IPS DF 4.7 (cell line): ENCODE results near the gene EPB42.

ENCODE experiments used
- DNase-seq: peaks from one replicate; pipeline ENCODE4 v3.0.0-alpha.2; 2013; ENCODE audit warnings: low spot score; ENCODE audit errors: extremely low read depth

Gene EPB42

GRCh38 chr15:43220991-43221403 lies at the start of gene EPB42:
TSS of gene EPB42 (minus strand) at chr15:43221018. CDS start at chr15:43220825, 193 bp downstream.
- no peak for DNase-seq

DNA sequence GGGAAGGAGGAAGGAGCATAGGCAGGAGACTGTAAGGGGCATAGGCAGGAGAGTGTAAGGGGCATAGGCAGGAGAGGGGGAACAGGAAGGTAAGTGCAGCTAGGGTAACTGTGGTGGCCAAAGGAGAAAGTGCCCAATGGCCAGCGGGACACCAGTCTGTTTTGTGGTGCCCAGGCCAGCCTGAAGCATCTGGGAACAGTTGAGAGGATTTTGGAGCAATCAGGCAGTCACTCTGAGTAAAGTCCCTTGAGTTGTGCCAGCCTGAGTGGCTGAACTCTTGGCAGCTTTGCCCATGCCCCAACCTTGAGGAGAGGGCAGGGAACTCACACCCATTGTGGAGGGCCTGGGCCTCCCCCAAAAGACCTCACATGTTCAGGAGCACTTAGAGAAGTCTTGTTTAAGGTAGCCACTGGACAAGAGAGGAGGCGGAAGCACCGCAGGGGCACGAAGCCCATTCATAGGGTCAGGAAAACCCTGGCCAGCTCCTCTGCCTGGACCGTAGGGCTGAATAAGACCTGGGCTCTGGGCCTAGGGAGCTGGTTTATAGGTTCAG lies 49.4 kb upstream of the EPB42 start:
- no peak for DNase-seq

GRCh38 chr15:43268111-43269105 lies 47.6 kb upstream of the EPB42 start:
- no peak for DNase-seq

- DNase-seq = no peak
Observed at GRCh38 chr15:43267439-43267838, 46.6 kb upstream of the EPB42 start.

DNA sequence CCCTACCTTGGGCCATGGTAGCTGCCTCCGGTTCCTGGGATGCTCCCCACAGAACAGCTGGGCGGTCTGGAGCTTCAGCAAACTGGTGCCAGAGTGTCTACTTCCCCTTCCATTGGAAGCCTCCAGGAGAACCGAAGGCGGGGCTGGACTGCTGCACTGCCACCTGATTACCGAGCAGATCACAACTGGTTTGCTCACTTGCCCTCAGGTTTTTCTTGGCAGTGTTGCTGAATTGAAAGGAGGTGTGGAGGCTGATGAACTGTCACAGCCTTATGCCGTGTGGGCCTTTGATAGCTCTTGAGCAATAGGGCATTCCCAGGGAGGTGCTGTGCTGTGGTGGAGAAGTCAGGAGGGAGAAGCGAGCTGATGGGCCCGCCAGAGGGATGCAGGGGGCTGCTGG lies 46.0 kb upstream of the EPB42 start, which contains the start of gene TGM5:
Gene TGM5 (minus strand): TSS at position 95 of the 400 bp plus-strand sequence. CDS start 79 bp downstream, at position 16.
- DNase-seq = no peak

DNA sequence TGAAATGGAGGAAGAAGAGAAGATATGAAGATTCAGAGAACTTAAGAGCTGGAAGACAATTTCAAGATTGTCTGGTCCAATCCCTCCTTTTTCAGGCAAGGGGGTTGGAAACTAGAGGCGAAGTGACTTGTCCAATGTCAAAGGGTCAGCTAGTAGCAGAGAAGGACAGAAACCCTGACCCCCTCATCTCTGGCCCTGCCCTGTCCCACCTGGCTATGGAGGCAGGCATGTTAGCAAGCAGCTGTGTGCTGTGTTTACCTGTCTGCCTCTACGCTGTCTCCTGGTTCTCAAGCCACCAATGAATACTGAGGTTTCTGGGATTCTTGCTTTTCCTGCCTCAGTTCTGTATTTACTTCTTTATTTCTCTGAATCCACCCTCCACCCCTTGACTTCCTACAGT lies 45.6 kb upstream of the EPB42 start:
- DNase-seq = no peak

DNA sequence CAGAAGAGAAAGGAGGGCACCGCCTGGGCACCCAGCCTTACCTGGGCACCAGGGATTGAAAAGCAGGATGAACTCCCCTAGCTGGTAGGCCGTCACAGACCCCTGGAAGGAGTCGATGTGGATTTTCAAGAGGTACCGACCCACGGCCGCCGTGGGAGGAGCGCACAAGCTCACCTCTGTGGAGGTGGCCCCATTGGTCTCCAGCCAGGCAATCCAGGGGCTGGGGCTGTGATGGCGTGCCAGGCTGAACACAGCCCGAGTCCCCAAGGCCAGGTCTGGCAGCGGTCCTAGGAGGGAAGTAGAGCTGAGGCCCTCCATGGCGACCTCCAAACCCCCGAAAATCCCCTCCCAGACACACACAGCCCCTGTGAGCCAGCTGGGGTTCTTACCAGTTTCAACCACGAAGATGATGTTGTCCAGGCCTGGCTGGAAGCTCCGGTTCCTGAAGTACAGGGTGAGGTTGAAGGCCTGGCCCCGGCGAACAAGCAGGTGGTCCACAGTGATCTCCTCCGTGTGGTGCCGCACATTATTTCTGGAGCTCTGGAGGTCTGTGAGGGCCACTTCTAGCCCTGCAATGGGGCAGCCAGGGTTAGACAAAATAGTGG lies 39.3 kb upstream of the EPB42 start:
- no peak for DNase-seq

DNA sequence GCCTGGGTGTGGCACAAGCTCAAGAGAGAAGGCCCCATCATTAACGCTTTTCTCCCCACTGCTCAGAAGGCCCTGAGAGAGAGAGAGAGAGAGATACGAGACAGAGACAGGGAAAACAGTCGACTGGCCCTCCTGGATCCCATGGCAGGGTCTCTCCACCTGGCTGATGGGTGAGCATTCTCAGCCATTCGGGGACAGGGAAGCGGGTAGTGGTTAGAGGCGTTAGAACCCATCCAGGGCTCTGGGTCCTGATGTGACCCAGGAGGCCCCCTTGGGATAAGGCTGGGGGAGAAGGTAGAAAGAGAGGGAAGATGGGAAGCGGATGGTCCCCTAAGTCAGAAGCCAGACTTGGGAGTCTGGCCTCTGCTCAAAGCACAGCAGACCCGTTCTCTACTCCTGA lies 38.0 kb upstream of the EPB42 start:
- no peak for DNase-seq

GRCh38 chr15:43256341-43256740 lies 35.5 kb upstream of the EPB42 start:
- DNase-seq = no peak

DNA sequence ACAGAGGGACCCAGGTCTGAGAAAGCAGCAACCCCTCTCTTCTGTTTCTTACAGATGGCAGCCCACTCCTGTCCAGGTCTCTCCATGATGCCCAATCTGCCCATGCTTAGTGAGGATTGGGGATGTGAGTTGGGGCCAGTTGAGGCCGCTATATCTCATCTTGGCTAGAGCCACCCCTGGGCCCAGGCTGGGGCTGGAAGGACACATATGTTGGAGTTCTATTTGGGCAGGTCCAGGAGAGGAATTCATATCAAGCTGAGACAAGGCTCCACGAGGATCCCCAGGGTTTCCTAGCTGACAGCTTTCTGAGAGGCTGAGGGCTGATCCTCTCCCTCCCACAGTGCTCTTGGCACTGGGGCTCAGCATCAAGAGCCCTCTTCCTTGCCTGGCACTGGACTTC lies 34.6 kb upstream of the EPB42 start:
- DNase-seq = no peak

DNA sequence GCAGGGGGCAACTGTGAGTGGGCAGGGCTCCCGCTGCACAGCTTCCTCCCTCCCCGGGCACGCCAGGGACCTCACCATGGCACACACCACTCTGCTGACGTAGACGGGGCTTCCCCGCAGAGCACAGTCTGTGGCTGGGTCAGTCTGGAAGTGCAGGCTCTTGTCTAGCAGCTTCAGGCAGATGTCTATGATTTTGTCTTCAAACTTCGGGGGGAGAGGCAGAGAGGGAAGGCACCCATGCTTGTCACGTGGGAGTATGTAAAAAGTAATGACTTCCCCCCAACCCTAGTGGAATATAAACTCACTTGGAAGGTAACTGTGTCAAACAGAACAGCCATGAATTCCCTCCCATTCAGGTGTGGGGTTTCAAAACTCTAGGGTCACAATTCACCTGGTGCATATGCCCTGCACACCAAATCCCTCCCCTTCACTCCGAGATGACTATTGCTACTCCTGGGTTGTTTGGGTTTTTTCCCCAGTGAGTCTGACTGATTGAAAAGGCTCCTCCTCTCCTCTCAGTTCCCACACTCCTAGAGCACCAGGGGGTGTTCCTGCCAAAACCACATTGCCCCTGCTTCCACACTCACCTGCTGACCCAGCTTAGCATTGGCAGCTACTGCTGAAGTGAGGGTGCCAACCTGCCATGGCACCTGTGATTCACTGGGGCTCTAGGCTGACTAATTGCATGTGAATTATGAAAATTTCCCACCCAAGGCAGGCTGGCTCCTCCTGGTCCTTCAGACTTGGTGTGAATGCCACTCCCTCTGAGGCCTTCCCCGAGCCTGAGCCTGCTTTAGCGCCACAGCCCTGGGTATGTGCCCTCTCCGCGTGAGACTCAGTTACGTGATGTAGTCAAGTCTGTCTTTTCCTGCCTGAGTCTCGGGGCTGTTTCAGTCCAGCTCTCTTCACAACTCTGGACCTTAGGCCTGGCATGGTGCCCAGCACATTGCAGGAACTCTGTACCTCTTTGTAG lies 32.9 kb upstream of the EPB42 start:
- DNase-seq = no peak

- no peak for DNase-seq
Observed at GRCh38 chr15:43251871-43252250, 31.0 kb upstream of the EPB42 start.

DNA sequence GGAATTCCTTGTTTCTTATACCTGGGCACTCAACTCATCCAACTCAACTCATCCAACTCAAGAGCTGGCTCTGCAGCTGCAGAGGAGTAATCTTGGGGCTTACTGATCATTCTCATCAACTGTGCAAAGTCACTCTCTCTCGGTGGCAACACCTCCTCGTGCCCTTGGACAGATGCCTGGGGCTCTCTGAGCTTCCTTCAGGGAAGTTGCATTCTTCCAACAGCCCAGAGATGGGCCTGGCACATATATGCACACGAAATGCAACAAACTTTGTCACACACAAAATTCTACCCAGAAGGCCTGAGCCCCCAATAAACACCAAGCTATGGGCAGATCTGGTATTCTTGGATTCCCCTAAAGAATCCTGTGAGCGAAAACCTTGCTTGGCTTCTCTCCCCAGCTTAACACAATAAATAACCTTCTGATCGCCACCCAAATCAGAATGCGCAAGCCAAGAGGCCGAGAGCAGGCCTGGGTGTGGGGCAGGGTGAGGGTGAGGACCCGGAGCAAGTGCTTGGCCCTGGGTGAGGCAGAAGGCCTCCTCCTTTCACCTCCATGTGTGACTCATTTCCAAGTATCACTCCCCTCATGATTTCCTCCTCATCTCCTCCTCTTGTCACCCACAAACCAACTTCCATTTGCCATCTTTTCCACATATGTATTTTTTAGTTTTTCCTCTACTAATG lies 30.5 kb upstream of the EPB42 start:
- DNase-seq = no peak

DNA sequence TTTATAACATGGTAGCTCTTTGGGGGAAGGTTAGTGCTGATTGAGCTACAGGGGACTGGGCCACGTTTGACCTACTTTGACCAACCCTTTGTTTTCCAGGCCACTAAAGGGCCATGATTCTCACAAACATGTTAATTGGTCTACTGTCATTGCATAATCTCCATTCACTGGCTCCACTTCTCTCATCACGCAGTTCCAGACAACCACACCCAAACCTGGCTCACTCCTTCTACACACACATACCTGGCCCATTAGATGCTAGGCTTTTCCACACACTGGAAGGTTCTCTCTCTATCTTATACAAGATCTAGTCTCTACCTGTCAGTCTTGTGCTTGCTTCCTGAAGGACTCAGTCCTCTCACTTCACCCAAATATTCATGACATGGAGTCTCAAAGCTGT lies 30.0 kb upstream of the EPB42 start:
- no peak for DNase-seq

DNA sequence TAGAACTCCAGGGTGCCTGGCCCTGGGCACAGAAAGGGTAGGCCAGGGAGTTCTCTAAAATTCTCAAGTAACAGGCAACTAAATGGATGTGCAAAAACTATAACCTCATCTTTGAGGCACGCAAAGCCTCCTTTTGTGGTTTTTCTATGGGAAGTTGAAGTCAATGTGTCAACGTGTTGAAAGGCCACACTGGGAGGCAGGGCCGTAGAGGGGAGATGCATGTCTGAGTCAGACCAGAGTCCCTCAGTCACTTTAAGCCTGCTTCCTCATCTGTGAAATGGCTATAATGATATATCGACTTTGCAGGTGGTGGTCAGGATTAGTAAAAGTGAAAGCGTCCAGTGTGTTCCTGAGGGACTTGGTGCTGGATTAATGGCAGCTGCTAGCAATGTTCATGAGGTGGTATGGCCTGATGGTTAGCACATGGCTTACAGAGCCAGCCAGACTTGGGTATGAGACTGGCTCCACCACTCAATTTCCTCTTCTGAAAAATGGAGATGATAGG lies 28.9 kb upstream of the EPB42 start:
- DNase-seq = no peak

GRCh38 chr15:43249236-43249635 lies 28.4 kb upstream of the EPB42 start:
- DNase-seq = no peak

- DNase-seq = no peak
Observed at GRCh38 chr15:43246261-43246774, 25.5 kb upstream of the EPB42 start.

GRCh38 chr15:43244092-43244491 lies 23.3 kb upstream of the EPB42 start:
- DNase-seq = no peak

GRCh38 chr15:43243020-43243645 lies 22.3 kb upstream of the EPB42 start:
- no peak for DNase-seq

- no peak for DNase-seq
Observed at GRCh38 chr15:43242616-43243015, 21.8 kb upstream of the EPB42 start.
